ENCODE data around the gene GTPBP8.
A peak's percentile ranks its signal among the peaks of the same experiment; 100 is the strongest.

GTPBP8 gene

GRCh38 chr3:112990672-112991602, at the start of gene GTPBP8:
Gene GTPBP8 (plus strand): TSS chr3:112990984. CDS start chr3:112991000, 16 bp downstream.
- DNase-seq (ENCODE audit: insufficient read length, low spot score) (peak; percentile 84), FAIRE-seq (peak; percentile 93)

- peak; percentile 60 for FAIRE-seq
- no peak for DNase-seq (ENCODE audit: insufficient read length, low spot score)
Observed at GRCh38 chr3:112948346-112948838, 42.4 kb upstream of the GTPBP8 start.

GRCh38 chr3:112956351-112956750, 34.4 kb upstream of the GTPBP8 start:
- no peak for DNase-seq (ENCODE audit: insufficient read length, low spot score)
- no peak for FAIRE-seq

GRCh38 chr3:112958811-112959560, 31.8 kb upstream of the GTPBP8 start:
- FAIRE-seq, result no peak
- no peak for DNase-seq (ENCODE audit: insufficient read length, low spot score)

- DNase-seq (ENCODE audit: insufficient read length, low spot score), result no peak
- no peak for FAIRE-seq
Observed at GRCh38 chr3:112963683-112964082, 27.1 kb upstream of the GTPBP8 start.

- DNase-seq (ENCODE audit: insufficient read length, low spot score), result no peak
Observed at GRCh38 chr3:112965656-112966055, 25.1 kb upstream of the GTPBP8 start.

GRCh38 chr3:112966633-112967032, 24.2 kb upstream of the GTPBP8 start:
- FAIRE-seq, result no peak
- DNase-seq (ENCODE audit: insufficient read length, low spot score), result no peak

More at GRCh38 chr3:112965656-112966055, 25.1 kb upstream of the GTPBP8 start:
- no peak for FAIRE-seq

GRCh38 chr3:112967425-112967824, 23.4 kb upstream of the GTPBP8 start:
- DNase-seq (ENCODE audit: insufficient read length, low spot score) (no peak), FAIRE-seq (no peak)

- FAIRE-seq (no peak), DNase-seq (ENCODE audit: insufficient read length, low spot score) (no peak)
Observed at GRCh38 chr3:112967828-112968227, 23.0 kb upstream of the GTPBP8 start.

- no peak for FAIRE-seq
- no peak for DNase-seq (ENCODE audit: insufficient read length, low spot score)
Observed at GRCh38 chr3:112972158-112972557, 18.6 kb upstream of the GTPBP8 start.

- DNase-seq (ENCODE audit: insufficient read length, low spot score), result no peak
- no peak for FAIRE-seq
Observed at GRCh38 chr3:112973325-112974177, 17.2 kb upstream of the GTPBP8 start.

- DNase-seq (ENCODE audit: insufficient read length, low spot score), result no peak
- no peak for FAIRE-seq
Observed at GRCh38 chr3:112974178-112974517, 16.6 kb upstream of the GTPBP8 start.

- DNase-seq (ENCODE audit: insufficient read length, low spot score), result no peak
- no peak for FAIRE-seq
Observed at GRCh38 chr3:112974894-112975293, 15.9 kb upstream of the GTPBP8 start, which contains the start of gene CD200R1. Gene CD200R1 (minus strand): TSS chr3:112975103. CDS start chr3:112974857, 246 bp downstream.

- no peak for FAIRE-seq
- DNase-seq (ENCODE audit: insufficient read length, low spot score), result no peak
Observed at GRCh38 chr3:112976001-112976400, 14.8 kb upstream of the GTPBP8 start.

- no peak for FAIRE-seq
- DNase-seq (ENCODE audit: insufficient read length, low spot score), result no peak
Observed at GRCh38 chr3:112976953-112977352, 13.8 kb upstream of the GTPBP8 start.

- DNase-seq (ENCODE audit: insufficient read length, low spot score) (peak; percentile 8), FAIRE-seq (no peak)
Observed at GRCh38 chr3:112979244-112979832, 11.4 kb upstream of the GTPBP8 start.

- DNase-seq (ENCODE audit: insufficient read length, low spot score) (no peak), FAIRE-seq (no peak)
Observed at GRCh38 chr3:112980080-112980479, 10.7 kb upstream of the GTPBP8 start.

- FAIRE-seq (no peak), DNase-seq (ENCODE audit: insufficient read length, low spot score) (no peak)
Observed at GRCh38 chr3:112982710-112983109, 8.1 kb upstream of the GTPBP8 start.

- no peak for FAIRE-seq
- DNase-seq (ENCODE audit: insufficient read length, low spot score), result no peak
Observed at GRCh38 chr3:112984485-112984884, 6.3 kb upstream of the GTPBP8 start.

- FAIRE-seq, result no peak
Observed at GRCh38 chr3:112987710-112988334, 3.0 kb upstream of the GTPBP8 start.

More at GRCh38 chr3:112987710-112988334, 3.0 kb upstream of the GTPBP8 start:
- DNase-seq (ENCODE audit: insufficient read length, low spot score), result no peak
